ENCODE measurements around the gene FAM174C.

DNA sequence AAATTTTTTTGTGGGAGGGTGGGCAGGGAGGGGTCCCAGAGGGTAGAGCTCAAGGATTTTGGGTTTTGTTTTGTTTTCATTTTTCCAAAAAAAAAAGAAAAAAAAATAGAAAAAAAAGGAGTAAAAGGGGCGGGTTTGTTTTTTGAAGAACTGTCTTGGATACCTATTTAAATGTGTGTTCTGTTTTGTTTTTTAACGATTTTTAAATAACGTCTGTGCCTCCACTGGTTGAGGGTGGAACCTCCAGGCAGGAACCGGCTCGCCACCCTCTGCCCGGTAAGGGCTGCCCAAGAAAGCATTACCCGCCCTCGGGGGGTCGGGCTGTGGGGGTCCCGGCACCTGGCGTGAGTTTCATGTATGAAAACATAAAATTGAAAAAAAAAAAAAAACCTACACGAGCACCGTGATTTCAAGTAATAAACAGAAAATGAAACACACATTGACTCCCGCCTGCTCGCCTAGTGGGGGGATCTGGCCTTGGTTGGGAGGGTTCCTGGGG, 16.6 kb upstream of the FAM174C start:
- TF ChIP-seq GTF2F1 (IDR thresholded peaks at IDR 0.05; ENCODE audit: borderline replicate concordance, low read depth, low read length) (no peak), NRF1 (IDR thresholded peaks at IDR 0.05; ENCODE audit: low read depth, low read length) (no peak), RAD21 (IDR thresholded peaks at IDR 0.05 in 1 of 2, conservative IDR thresholded peaks at IDR 0.05 in 1 of 2; ENCODE audit: low read depth in 2 of 2, low read length in 2 of 2) (no peak), TAF1 (IDR thresholded peaks at IDR 0.05; ENCODE audit: low read depth, low read length) (no peak), GABPA (IDR thresholded peaks at IDR 0.05; ENCODE audit: borderline replicate concordance, insufficient read depth, low read length) (no peak)
- TF ChIP-seq, protein P1, sequence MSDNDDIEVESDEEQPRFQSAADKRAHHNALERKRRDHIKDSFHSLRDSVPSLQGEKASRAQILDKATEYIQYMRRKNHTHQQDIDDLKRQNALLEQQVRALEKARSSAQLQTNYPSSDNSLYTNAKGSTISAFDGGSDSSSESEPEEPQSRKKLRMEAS (IDR thresholded peaks at IDR 0.05) = no peak
- TF ChIP-seq, protein P2, sequence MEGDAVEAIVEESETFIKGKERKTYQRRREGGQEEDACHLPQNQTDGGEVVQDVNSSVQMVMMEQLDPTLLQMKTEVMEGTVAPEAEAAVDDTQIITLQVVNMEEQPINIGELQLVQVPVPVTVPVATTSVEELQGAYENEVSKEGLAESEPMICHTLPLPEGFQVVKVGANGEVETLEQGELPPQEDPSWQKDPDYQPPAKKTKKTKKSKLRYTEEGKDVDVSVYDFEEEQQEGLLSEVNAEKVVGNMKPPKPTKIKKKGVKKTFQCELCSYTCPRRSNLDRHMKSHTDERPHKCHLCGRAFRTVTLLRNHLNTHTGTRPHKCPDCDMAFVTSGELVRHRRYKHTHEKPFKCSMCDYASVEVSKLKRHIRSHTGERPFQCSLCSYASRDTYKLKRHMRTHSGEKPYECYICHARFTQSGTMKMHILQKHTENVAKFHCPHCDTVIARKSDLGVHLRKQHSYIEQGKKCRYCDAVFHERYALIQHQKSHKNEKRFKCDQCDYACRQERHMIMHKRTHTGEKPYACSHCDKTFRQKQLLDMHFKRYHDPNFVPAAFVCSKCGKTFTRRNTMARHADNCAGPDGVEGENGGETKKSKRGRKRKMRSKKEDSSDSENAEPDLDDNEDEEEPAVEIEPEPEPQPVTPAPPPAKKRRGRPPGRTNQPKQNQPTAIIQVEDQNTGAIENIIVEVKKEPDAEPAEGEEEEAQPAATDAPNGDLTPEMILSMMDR (IDR thresholded peaks at IDR 0.05; ENCODE audit: control extremely low read depth in 1 of 3, insufficient read depth in 1 of 3, low read depth in 1 of 3, low read length in 3 of 3) = no peak
- TF ChIP-seq, protein P3, sequence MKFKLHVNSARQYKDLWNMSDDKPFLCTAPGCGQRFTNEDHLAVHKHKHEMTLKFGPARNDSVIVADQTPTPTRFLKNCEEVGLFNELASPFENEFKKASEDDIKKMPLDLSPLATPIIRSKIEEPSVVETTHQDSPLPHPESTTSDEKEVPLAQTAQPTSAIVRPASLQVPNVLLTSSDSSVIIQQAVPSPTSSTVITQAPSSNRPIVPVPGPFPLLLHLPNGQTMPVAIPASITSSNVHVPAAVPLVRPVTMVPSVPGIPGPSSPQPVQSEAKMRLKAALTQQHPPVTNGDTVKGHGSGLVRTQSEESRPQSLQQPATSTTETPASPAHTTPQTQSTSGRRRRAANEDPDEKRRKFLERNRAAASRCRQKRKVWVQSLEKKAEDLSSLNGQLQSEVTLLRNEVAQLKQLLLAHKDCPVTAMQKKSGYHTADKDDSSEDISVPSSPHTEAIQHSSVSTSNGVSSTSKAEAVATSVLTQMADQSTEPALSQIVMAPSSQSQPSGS (IDR thresholded peaks at IDR 0.05; ENCODE audit: low read length) = no peak

Measured in H1 (cell line).